Measurements from ENCODE around the gene ACTL7B.
"Not testable (repeated sequence)": the region's sequence is repeated elsewhere in the genome, so short reads cannot be mapped to it uniquely, and the experiment has no call there.

ACTL7B gene

GRCh38 chr9:108867829-108868228 lies 12.0 kb upstream of the ACTL7B start:
- DNase-seq: no peak

GRCh38 chr9:108867116-108867515 lies 11.3 kb upstream of the ACTL7B start:
- DNase-seq: no peak

- no peak for DNase-seq
Measured at GRCh38 chr9:108866001-108866420, 10.2 kb upstream of the ACTL7B start.

GRCh38 chr9:108865037-108865436 lies 9.3 kb upstream of the ACTL7B start:
- no peak for DNase-seq

- DNase-seq: no peak
Measured at GRCh38 chr9:108864446-108864845, 8.7 kb upstream of the ACTL7B start.

- no peak for DNase-seq
Measured at GRCh38 chr9:108863891-108864290, 8.1 kb upstream of the ACTL7B start.

- DNase-seq: no peak
Measured at GRCh38 chr9:108861997-108862396, 6.2 kb upstream of the ACTL7B start, which contains the start of gene ACTL7A. TSS of gene ACTL7A (plus strand) at chr9:108862266. CDS start at chr9:108862323, 57 bp downstream.

- no peak for DNase-seq
Measured at GRCh38 chr9:108861464-108861863, 5.7 kb upstream of the ACTL7B start.

GRCh38 chr9:108860764-108861163 lies 5.0 kb upstream of the ACTL7B start:
- DNase-seq: no peak

GRCh38 chr9:108860354-108860753 lies 4.6 kb upstream of the ACTL7B start:
- DNase-seq: no peak

- DNase-seq: no peak
Measured at GRCh38 chr9:108859459-108860114, 3.8 kb upstream of the ACTL7B start.

- DNase-seq: no peak
Measured at GRCh38 chr9:108857572-108857971, 1.8 kb upstream of the ACTL7B start.

- no peak for DNase-seq
Measured at GRCh38 chr9:108855529-108855886, 278 bp downstream of the ACTL7B start.

- no peak for DNase-seq
Measured at GRCh38 chr9:108854641-108855528, 901 bp downstream of the ACTL7B start.

- DNase-seq: no peak
Measured at GRCh38 chr9:108854094-108854493, 1.7 kb downstream of the ACTL7B start.

- no peak for DNase-seq
Measured at GRCh38 chr9:108852079-108852478, 3.7 kb downstream of the ACTL7B start.

- DNase-seq: no peak
Measured at GRCh38 chr9:108851138-108851537, 4.6 kb downstream of the ACTL7B start.

GRCh38 chr9:108850293-108850897 lies 5.4 kb downstream of the ACTL7B start:
- no peak for DNase-seq

- not testable (repeated sequence) for DNase-seq
Measured at GRCh38 chr9:108848296-108848695, 7.5 kb downstream of the ACTL7B start.

- no peak for DNase-seq
Measured at GRCh38 chr9:108845947-108846346, 9.8 kb downstream of the ACTL7B start.

GRCh38 chr9:108845507-108845906 lies 10.3 kb downstream of the ACTL7B start:
- DNase-seq: no peak

GRCh38 chr9:108844856-108845255 lies 10.9 kb downstream of the ACTL7B start:
- no peak for DNase-seq

GRCh38 chr9:108844391-108844790 lies 11.4 kb downstream of the ACTL7B start:
- DNase-seq: no peak

Measured in activated T-cell treated with anti-CD3 and anti-CD28 coated beads for 4 hours (primary cell).